DOHH2 (cell line): Measurements from ENCODE around the gene FIBCD1.

ENCODE experiments used
- H3F3A ChIP-seq: fragments of 200-600 bp; sonication (generic), shearing (Covaris generic); 2 replicates; pipeline ENCODE4 v1.6.0; 2016; ENCODE audit warnings: antibody characterized with exemption, mild to moderate bottlenecking; ENCODE audit not compliant: control insufficient read depth, insufficient read depth
- H3K27ac ChIP-seq: fragments of 200-600 bp; sonication (generic); 2 replicates; pipeline ENCODE4 v1.5.1; 2014; ENCODE audit warnings: low read depth, mild to moderate bottlenecking, low read length, moderate library complexity
- H3K27me3 ChIP-seq: fragments of 200-600 bp; sonication (generic); 2 replicates; pipeline ENCODE4 v1.6.1; 2014; ENCODE audit warnings: mild to moderate bottlenecking, low read length, mixed read lengths; ENCODE audit not compliant: control insufficient read depth
- H3K36me3 ChIP-seq: fragments of 200-600 bp; sonication (generic); 2 replicates; pipeline ENCODE4 v1.6.1; 2014; ENCODE audit warnings: mild to moderate bottlenecking, low read length, moderate library complexity, mixed read lengths; ENCODE audit not compliant: control insufficient read depth
- H3K4me1 ChIP-seq: fragments of 200-600 bp; sonication (generic); 2 replicates; pipeline ENCODE4 v1.6.1; 2014; ENCODE audit warnings: mild to moderate bottlenecking, low read length, mixed read lengths; ENCODE audit not compliant: control insufficient read depth
- H3K4me2 ChIP-seq: fragments of 200-600 bp; sonication (generic); 2 replicates; pipeline ENCODE4 v1.6.0; 2014; ENCODE audit warnings: mild to moderate bottlenecking, low read length, moderate library complexity
- H3K4me3 ChIP-seq: fragments of 200-600 bp; sonication (generic); 2 replicates; pipeline ENCODE4 v1.5.1; 2014; ENCODE audit warnings: mild to moderate bottlenecking, low read length, mixed read lengths
- H3K79me2 ChIP-seq: fragments of 200-600 bp; sonication (generic); 2 replicates; pipeline ENCODE4 v1.6.1; 2014; ENCODE audit warnings: mild to moderate bottlenecking, low read length, mixed read lengths; ENCODE audit not compliant: control insufficient read depth
- H3K9me2 ChIP-seq: fragments of 200-600 bp; sonication (generic); replicated peaks from 2 replicates; pipeline ENCODE4 v1.6.1; 2014; ENCODE audit warnings: mild to moderate bottlenecking, low read length, mixed read lengths; ENCODE audit not compliant: control insufficient read depth
- H3K9me3 ChIP-seq: fragments of 200-600 bp; sonication (generic); 2 replicates; pipeline ENCODE4 v1.6.1; 2014; ENCODE audit warnings: antibody characterized with exemption, low read length, mixed read lengths; ENCODE audit not compliant: control insufficient read depth, insufficient read depth
- H4K20me1 ChIP-seq: fragments of 200-600 bp; sonication (generic); 2 replicates; pipeline ENCODE4 v1.6.0; 2014; ENCODE audit warnings: low read depth, mild to moderate bottlenecking, antibody characterized with exemption, low read length, moderate library complexity; ENCODE audit not compliant: control insufficient read depth, insufficient read depth
- CTCF ChIP-seq: fragments of 200-600 bp; sonication (generic); IDR thresholded peaks from one replicate; pipeline ENCODE4 v1.5.1; 2014; ENCODE audit warnings: antibody characterized with exemption, mild to moderate bottlenecking, low read depth, low read length; ENCODE audit not compliant: poor library complexity, severe bottlenecking
- EZH2phosphoT487 ChIP-seq: fragments of 200-600 bp; sonication (generic); IDR thresholded peaks from 2 replicates; pipeline ENCODE4 v1.6.1; 2017; ENCODE audit warnings: borderline replicate concordance, mild to moderate bottlenecking, antibody characterized with exemption, low read length, moderate library complexity, mixed read lengths

FIBCD1 gene

GRCh38 chr9:130929571-130930038 lies 9.4 kb downstream of the FIBCD1 start:
- H3K9me2 ChIP-seq = no peaks in the 10 kb centered on the region
- H4K20me1 ChIP-seq = no peaks in the 10 kb centered on the region
- peaks cover 55% of the 10 kb centered on the region for H3K4me1 ChIP-seq
- no peak overlapping the region for H3K4me3 ChIP-seq
- H3F3A ChIP-seq = no peaks in the 10 kb centered on the region
- no peaks in the 10 kb centered on the region for H3K36me3 ChIP-seq
- peaks cover 5% of the 10 kb centered on the region for H3K27me3 ChIP-seq
- no peak for TF ChIP-seq CTCF
- H3K27ac ChIP-seq = no peak overlapping the region
- H3K4me2 ChIP-seq = no peak overlapping the region
- H3K79me2 ChIP-seq = no peaks in the 10 kb centered on the region
- no peaks in the 10 kb centered on the region for H3K9me3 ChIP-seq

- H3K27me3 ChIP-seq = peaks cover 5% of the 10 kb centered on the region
- peak overlapping the region; percentile 30 for H3K4me2 ChIP-seq
- no peaks in the 10 kb centered on the region for H3K79me2 ChIP-seq
- no peak overlapping the region for H3K4me3 ChIP-seq
- H3K4me1 ChIP-seq = peaks cover 55% of the 10 kb centered on the region
- no peaks in the 10 kb centered on the region for H3K9me3 ChIP-seq
- TF ChIP-seq EZH2phosphoT487 (no peak), CTCF (no peak)
- no peaks in the 10 kb centered on the region for H3K36me3 ChIP-seq
- H3K9me2 ChIP-seq = no peaks in the 10 kb centered on the region
- no peak overlapping the region for H3K27ac ChIP-seq
- H3F3A ChIP-seq = no peaks in the 10 kb centered on the region
- H4K20me1 ChIP-seq = no peaks in the 10 kb centered on the region
Measured at GRCh38 chr9:130927995-130928900, 10.8 kb downstream of the FIBCD1 start.

GRCh38 chr9:130927338-130927737 lies 11.7 kb downstream of the FIBCD1 start:
- no peaks in the 10 kb centered on the region for H3K9me3 ChIP-seq
- H3K4me3 ChIP-seq = no peak overlapping the region
- H3K4me1 ChIP-seq = peaks cover 46% of the 10 kb centered on the region
- H3K27me3 ChIP-seq = no peaks in the 10 kb centered on the region; the same call in 1 of the 2 replicates
- H3K27ac ChIP-seq = no peak overlapping the region
- H3K9me2 ChIP-seq = no peaks in the 10 kb centered on the region
- H4K20me1 ChIP-seq = no peaks in the 10 kb centered on the region
- H3K4me2 ChIP-seq = peak overlapping the region; percentile 30
- H3K79me2 ChIP-seq = no peaks in the 10 kb centered on the region
- TF ChIP-seq CTCF (no peak), EZH2phosphoT487 (no peak)
- no peaks in the 10 kb centered on the region for H3K36me3 ChIP-seq
- no peaks in the 10 kb centered on the region for H3F3A ChIP-seq
